GM18868 (cell line): ENCODE results near the gene CCAR1.
"Not testable (repeated sequence)": the region's sequence is repeated elsewhere in the genome, so short reads cannot be mapped to it uniquely, and the experiment has no call there.

ENCODE experiments used
- ATAC-seq: cut with Tn5 transposase; IDR thresholded peaks from one replicate; pipeline ENCODE4 v1.9.1; 2021; ENCODE audit warnings: mild to moderate bottlenecking, moderate library complexity; ENCODE audit not compliant: unreplicated experiment

CCAR1 gene

DNA sequence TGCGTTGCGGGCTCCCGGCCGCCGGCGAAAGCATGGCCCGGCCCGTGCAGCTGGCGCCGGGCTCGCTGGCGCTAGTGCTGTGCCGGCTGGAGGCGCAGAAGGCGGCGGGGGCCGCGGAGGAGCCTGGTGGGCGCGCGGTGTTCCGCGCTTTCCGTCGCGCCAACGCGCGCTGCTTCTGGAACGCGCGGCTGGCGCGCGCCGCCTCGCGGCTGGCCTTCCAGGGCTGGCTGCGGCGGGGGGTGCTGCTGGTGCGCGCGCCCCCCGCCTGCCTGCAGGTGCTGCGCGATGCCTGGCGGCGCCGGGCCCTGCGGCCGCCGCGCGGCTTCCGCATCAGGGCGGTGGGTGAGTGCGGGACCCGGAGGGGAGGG, 106.5 kb downstream of the CCAR1 start:
- peak; percentile 46 for ATAC-seq

DNA sequence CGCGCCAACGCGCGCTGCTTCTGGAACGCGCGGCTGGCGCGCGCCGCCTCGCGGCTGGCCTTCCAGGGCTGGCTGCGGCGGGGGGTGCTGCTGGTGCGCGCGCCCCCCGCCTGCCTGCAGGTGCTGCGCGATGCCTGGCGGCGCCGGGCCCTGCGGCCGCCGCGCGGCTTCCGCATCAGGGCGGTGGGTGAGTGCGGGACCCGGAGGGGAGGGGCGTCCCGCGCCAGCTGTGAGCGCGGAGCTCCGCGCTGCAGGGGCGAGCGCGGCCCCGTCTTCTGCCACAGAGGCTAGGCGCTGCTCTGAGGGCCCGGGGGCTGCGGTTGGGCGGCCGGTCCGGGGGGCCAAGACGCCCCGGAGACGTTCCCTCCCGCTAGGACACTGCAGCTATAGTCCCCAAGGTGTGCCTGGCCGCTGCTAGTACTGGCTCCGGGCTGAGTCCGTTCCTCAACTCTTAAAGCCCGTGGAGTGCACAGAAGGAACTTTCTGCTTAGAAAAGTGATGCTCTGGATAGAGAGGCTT, 107.1 kb downstream of the CCAR1 start:
- peak; percentile 42 for ATAC-seq

DNA sequence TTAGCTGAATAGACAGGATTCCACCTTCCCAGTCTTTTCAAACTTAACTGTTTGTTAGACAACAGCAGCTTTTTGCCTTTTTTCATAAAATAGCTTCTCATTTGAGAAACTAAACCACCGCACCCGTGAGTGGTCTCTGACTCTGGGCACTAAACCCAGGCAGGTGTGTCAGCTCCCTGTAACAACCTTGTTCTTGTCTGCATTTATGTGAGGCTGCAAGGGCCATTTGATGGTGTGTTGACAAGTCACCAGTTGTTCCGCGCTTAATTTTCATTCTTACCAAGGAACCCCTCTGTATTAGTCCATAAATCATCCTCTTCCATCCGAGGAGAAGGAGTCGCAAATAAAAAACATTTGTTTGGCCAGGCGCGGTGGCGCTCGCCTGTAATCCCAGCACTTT, 107.8 kb downstream of the CCAR1 start:
- ATAC-seq, result no peak

DNA sequence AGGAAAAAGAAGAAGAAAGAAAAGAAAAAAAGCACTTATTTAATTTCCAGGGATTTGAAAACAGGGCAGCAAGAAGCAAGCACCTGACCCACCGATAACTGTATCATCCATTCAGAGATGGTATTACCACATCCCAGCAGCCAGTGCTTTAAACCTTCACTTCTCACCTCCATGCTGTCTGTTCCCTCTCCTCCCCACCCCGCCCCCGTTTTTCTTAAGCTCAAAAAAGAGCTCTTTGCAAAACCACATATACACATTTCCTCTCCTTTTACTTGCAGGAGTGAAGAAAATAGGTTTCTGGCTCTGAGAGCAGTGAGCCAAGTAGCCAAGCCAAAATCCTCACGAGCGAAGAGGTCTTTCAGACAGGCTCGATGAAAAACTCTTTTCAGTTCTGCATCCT, 108.5 kb downstream of the CCAR1 start:
- no peak for ATAC-seq

DNA sequence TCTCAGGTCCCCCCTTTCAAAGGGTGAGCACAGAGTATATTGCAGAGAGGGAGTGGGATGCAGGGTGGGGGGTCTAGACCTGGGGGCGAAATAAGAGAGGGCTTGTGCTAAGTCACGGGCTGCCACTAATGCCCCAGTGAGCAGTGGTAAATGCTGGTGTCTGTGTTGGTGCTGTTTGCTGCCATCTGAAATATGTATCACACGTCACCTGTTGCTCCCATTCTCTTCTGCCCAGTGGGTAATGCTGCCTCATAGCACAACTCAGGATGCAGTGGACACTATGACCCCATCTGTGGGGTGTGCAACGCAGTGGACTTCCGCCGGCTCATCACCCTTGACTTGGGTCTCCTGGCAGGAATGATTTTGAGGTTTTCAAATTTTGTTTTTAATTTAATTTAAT, 108.9 kb downstream of the CCAR1 start:
- no peak for ATAC-seq

DNA sequence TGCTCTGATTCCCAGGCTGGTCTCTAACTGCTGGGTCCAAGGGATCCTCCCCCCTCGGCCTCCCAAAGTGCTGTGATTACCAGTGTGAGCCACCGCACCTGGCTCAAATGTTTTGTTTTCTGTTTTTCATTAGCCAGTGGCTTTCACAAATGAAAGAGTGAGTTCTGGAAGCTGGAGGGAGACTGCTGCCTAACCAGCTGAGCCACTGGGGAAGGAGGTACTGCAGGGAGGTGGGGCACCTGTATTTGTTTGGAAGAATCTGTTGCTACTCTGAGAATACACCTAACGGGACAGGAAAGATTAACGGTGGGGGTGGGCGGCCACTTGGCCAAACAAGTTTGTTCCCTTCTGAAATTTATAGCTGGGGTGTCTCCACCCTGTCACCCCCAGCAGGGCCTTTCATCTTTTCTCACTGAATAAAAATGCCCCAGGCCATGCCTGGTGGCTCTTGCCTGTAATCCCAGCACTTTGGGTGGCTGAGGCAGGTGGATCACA, 111.0 kb downstream of the CCAR1 start:
- ATAC-seq, result no peak

DNA sequence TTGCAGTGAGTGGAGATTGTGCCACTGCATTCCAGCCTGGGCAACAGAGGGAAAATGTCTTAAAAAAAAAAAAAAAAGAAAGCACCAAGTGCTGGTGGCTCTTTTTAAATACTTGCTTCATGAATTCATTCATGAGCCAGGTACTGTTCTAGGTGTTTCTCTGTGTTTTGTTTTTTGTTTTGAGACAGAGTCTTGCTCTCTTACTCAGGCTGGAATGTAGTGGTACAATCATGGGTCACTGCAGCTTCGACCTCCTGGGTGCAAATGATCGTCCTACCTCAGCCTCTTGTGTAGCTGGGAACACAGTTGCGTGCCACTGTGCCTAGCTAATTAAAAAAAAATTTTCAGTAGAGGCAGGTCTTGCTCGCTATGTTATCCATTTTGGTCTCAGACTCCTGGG, 111.6 kb downstream of the CCAR1 start:
- ATAC-seq, result no peak

DNA sequence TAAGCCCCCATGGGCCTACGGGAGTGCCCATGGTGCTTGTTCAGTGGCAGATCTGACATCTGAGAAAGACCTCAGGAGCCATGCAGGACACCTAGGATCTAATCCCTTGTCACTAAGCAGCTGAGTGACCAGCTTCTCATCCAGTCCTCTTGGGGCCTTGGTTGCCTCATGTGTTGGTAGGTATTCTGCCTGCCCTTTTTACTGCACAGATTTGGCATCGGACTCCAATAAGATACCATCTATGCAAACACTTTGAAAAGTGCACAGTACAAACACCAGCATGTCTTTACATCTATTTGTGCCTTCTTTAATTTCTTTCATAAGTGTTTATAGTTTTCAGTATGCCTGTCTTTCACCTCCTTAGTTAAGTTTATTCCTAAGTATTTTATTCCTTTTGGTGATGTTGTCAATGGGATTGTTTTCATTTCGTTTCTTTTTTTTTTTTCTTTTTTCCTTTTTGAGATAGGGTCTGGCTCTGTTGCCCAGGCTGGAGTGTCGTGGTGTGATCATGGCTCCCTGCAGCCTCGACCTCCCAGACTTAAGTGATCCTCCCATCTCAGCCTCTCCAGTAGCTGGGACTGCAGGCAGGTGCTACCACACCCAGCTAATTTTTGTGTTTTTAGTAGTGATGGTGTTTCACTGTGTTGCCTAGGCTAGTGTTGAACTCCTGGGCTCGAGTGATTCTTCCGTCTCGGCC, 116.7 kb downstream of the CCAR1 start:
- ATAC-seq, result no peak

DNA sequence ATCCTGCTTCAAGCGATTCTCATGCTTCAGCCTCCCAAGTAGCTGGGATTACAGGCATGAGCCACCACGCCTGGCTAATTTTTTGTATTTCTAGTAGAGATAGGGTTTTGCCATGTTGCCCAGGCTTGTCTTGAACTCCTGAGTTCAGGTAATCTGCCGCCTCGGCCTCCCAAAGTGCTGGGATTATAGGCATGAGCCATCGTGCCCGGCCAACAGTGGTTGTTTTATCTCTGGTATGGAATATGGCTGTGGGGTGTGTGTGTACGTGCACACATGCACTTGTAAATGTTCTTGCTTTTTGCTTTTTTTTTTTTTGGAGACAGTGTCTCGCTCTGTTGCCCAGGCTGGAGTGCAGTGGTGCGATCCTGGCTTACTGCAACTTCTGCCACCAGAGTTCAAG, 119.6 kb downstream of the CCAR1 start:
- ATAC-seq, result not testable (repeated sequence)
